ENCODE results near the gene TMEM256. TPM values are rescaled to one million over a fixed set of nuclear protein-coding genes. Genes with fewer than 3 reads are reported as not detected.

TMEM256 gene
- total RNA-seq, 2 donors from 2014 or later, result 133 to 175 TPM

- Histone ChIP-seq H3K9me3 (ENCODE audit: control insufficient read depth, low read length) (no peaks in the 10 kb centered on the region), H3K9ac (ENCODE audit: extremely low read depth, low read length, poor library complexity, severe bottlenecking) (peak overlapping the region; percentile 57), H3K4me1 (ENCODE audit: control insufficient read depth, insufficient read depth, low read length) (peaks cover 3% of the 10 kb centered on the region), H3K27ac (ENCODE audit: low read depth, low read length) (no peak overlapping the region), H3K36me3 (ENCODE audit: control insufficient read depth, insufficient read depth, low read length) (no peaks in the 10 kb centered on the region), H3K4me3 (ENCODE audit: low read length) (peak overlapping the region; percentile 85), H3K27me3 (ENCODE audit: control insufficient read depth, insufficient read depth, low read length, poor library complexity, severe bottlenecking) (peaks cover 42% of the 10 kb centered on the region)
- H3K36me3 Mint-ChIP-seq (ENCODE audit: low read depth), result no peaks in the 10 kb centered on the region
- peak overlapping the region; percentile 83 for H3K4me3 Mint-ChIP-seq
- no peaks in the 10 kb centered on the region for H3K9me3 Mint-ChIP-seq
- 2 to 7% methylated on average over 52 to 92 of the region's 92 CpGs for WGBS, 2 experiments (ENCODE audit: insufficient coverage in 1 of 2, insufficient read length in 1 of 2)
- peak overlapping the region; percentile 87 for H3K27ac Mint-ChIP-seq
- peaks cover 13% of the 10 kb centered on the region for H3K4me1 Mint-ChIP-seq
- peak; percentile 89 for TF ChIP-seq CTCF (conservative IDR thresholded peaks at IDR 0.05)
- DNase-seq, result peak; percentile 98
- H3K27me3 Mint-ChIP-seq (ENCODE audit: insufficient read depth), result peaks cover 54% of the 10 kb centered on the region
Observed at GRCh38 chr17:7436556-7437368, 32.9 kb upstream of the TMEM256 start.

- peak overlapping the region; percentile 83 for H3K4me3 Mint-ChIP-seq
- H3K27me3 ChIP-seq (ENCODE audit: control insufficient read depth, insufficient read depth, low read length, poor library complexity, severe bottlenecking), result peaks cover 36% of the 10 kb centered on the region
Observed at GRCh38 chr17:7435676-7436555, 32.0 kb upstream of the TMEM256 start.

More at GRCh38 chr17:7435676-7436555, 32.0 kb upstream of the TMEM256 start:
- Histone ChIP-seq H3K4me3 (ENCODE audit: low read length) (peak overlapping the region; percentile 85), H3K36me3 (ENCODE audit: control insufficient read depth, insufficient read depth, low read length) (no peaks in the 10 kb centered on the region), H3K27ac (ENCODE audit: low read depth, low read length) (no peak overlapping the region), H3K9ac (ENCODE audit: extremely low read depth, low read length, poor library complexity, severe bottlenecking) (peak overlapping the region; percentile 57), H3K4me1 (ENCODE audit: control insufficient read depth, insufficient read depth, low read length) (peaks cover 3% of the 10 kb centered on the region), H3K9me3 (ENCODE audit: control insufficient read depth, low read length) (no peaks in the 10 kb centered on the region)
- Mint-ChIP-seq H3K36me3 (ENCODE audit: low read depth) (no peaks in the 10 kb centered on the region), H3K27ac (peak overlapping the region; percentile 87), H3K27me3 (ENCODE audit: insufficient read depth) (peaks cover 50% of the 10 kb centered on the region), H3K4me1 (peaks cover 13% of the 10 kb centered on the region), H3K9me3 (no peaks in the 10 kb centered on the region)
- DNase-seq, result peak; percentile 94
- peak; percentile 36 for TF ChIP-seq CTCF (conservative IDR thresholded peaks at IDR 0.05)
- WGBS, 2 experiments (ENCODE audit: insufficient coverage in 1 of 2, insufficient read length in 1 of 2), result 7 to 9% methylated on average over 36 to 49 of the region's 49 CpGs
